Body of pancreas (tissue), 4 donors: ENCODE measurements around the gene ZNF473. TPM values are rescaled to one million over a fixed set of nuclear protein-coding genes. Genes with fewer than 3 reads are reported as not detected.

Experiments used
- ATAC-seq: fragments of 150-250 bp; one replicate; pipeline ENCODE4 v1.9.1; 2016
- DNase-seq, 4 donors: peaks; one replicate each; pipeline ENCODE4 v3.0.0-alpha.2; 2019
- H3K27ac ChIP-seq, 4 donors: fragments of 200-600 bp; sonication (generic); 1 replicate in 3 of 4; 2 replicates in 1 of 4; pipeline versions ENCODE4 v1.5.1 to v1.6.1; 2016 to 2019; ENCODE audit warnings: mild to moderate bottlenecking in 1 of 4, mixed read lengths in 1 of 4, moderate library complexity in 1 of 4
- H3K27me3 ChIP-seq, 2 donors: fragments of 200-600 bp; sonication (generic); one replicate each; pipeline ENCODE4 v1.6.0; 2016; ENCODE audit warnings: mild to moderate bottlenecking in 1 of 2
- H3K36me3 ChIP-seq, 2 donors: fragments of 200-600 bp; sonication (generic); replicated peaks in 1 of 2; 2 replicates each; pipeline ENCODE4 v1.5.1; 2016; ENCODE audit warnings: low read depth in 2 of 2; ENCODE audit not compliant: insufficient read depth in 1 of 2
- H3K4me1 ChIP-seq: fragments of 200-600 bp; sonication (generic); one replicate; pipeline ENCODE4 v1.6.0; 2016
- H3K4me3 ChIP-seq, 2 donors: fragments of 200-600 bp; sonication (generic); 1 replicate in 1 of 2; 2 replicates in 1 of 2; pipeline ENCODE4 v1.5.1; 2016 to 2019
- H3K9me3 ChIP-seq, 3 donors: fragments of 200-600 bp; sonication (generic); 1 replicate in 2 of 3; 2 replicates in 1 of 3; pipeline ENCODE4 v1.5.1; 2016
- CTCF ChIP-seq, 7 experiments: fragments of 450-650 bp in 4 of 7; fragments of 200-600 bp in 3 of 7; sonication (generic) in 3 of 7; IDR thresholded peaks; one replicate each; pipeline ENCODE4 v1.5.1; 2016 to 2019; ENCODE audit warnings: antibody characterized with exemption in 7 of 7
- POLR2A ChIP-seq, 3 donors: fragments of 450-650 bp; IDR thresholded peaks; one replicate each; pipeline ENCODE4 v1.6.1; 2016; ENCODE audit warnings: antibody characterized with exemption in 3 of 3, mild to moderate bottlenecking in 2 of 3
- WGBS, 2 donors: methylation state at CpG; one replicate each; pipeline ENCODE4 v1.1.5; 2017; 5-methylcytosine and 5-hydroxymethylcytosine counted together
- intact Hi-C: fragments of 100-400 bp; cut with DNase I; formaldehyde crosslinking; loops from one replicate; pipeline ENCODE4 v1.15.1; 2023
- total RNA-seq, 2 donors: library from RNA; depleted of rRNA; stranded (reverse); fragments of >200 nt; gene quantifications; one replicate each; pipeline ENCODE4 v1.1.0, GENCODE V29; 2016

ZNF473 gene
- total RNA-seq, 2 donors from 2014 or later, result 4.9 to 5.4 TPM

GRCh38 chr19:49985871-49986270, 39.9 kb upstream of the ZNF473 start:
- no peaks in the 10 kb centered on the region for H3K27me3 ChIP-seq
- TF ChIP-seq CTCF (IDR thresholded peaks at IDR 0.05) (no peak), POLR2A (IDR thresholded peaks at IDR 0.05) (no peak)
- DNase-seq (no peak), ATAC-seq (no peak)
- intact Hi-C loops, result no loop called here
- H3K4me1 ChIP-seq, result peaks cover 25% of the 10 kb centered on the region
- 74 to 85% methylated on average over 3 of the region's 3 CpGs for WGBS, 2 donors
- H3K9me3 ChIP-seq, result no peaks in the 10 kb centered on the region
- H3K36me3 ChIP-seq, result peaks cover 0 to 5% of the 10 kb centered on the region in 2 donors
- H3K4me3 ChIP-seq, result no peak overlapping the region
- no peak overlapping the region for H3K27ac ChIP-seq

- Histone ChIP-seq H3K36me3 (peaks cover 0 to 7% of the 10 kb centered on the region in 2 donors), H3K27me3 (no peaks in the 10 kb centered on the region), H3K4me3 (no peak overlapping the region), H3K27ac (no peak overlapping the region), H3K9me3 (no peaks in the 10 kb centered on the region), H3K4me1 (peaks cover 22% of the 10 kb centered on the region)
- no peak for DNase-seq
- WGBS, 2 donors, result 89% methylated on average over 10 of the region's 10 CpGs
- no peak for ATAC-seq
- intact Hi-C loops, result no loop called here
- no peak for TF ChIP-seq CTCF (IDR thresholded peaks at IDR 0.05)
- no peak for TF ChIP-seq POLR2A (IDR thresholded peaks at IDR 0.05)
Observed at GRCh38 chr19:49986354-49986753, 39.5 kb upstream of the ZNF473 start.

- Histone ChIP-seq H3K36me3 (peaks cover 0 to 7% of the 10 kb centered on the region in 2 donors), H3K4me3 (no peak overlapping the region), H3K27me3 (no peaks in the 10 kb centered on the region), H3K27ac (no peak overlapping the region), H3K4me1 (peaks cover 13% of the 10 kb centered on the region), H3K9me3 (no peaks in the 10 kb centered on the region)
- DNase-seq (peak; percentile 89 to 95 (median 93)), ATAC-seq (peak; percentile 85)
- TF ChIP-seq POLR2A (IDR thresholded peaks at IDR 0.05) (no peak), CTCF (IDR thresholded peaks at IDR 0.05) (peak in 4 of 7 experiments; percentile 39 to 64 (median 49))
- intact Hi-C loops, result no loop called here
- 21 to 39% methylated on average over 9 of the region's 9 CpGs for WGBS, 2 donors
Observed at GRCh38 chr19:49987159-49987698, 38.6 kb upstream of the ZNF473 start.

- no peak for TF ChIP-seq POLR2A (IDR thresholded peaks at IDR 0.05)
- TF ChIP-seq CTCF (IDR thresholded peaks at IDR 0.05), result no peak
- H3K9me3 ChIP-seq, result no peaks in the 10 kb centered on the region
- intact Hi-C loops, result no loop called here
- H3K27me3 ChIP-seq, result no peaks in the 10 kb centered on the region
- no peak overlapping the region for H3K4me3 ChIP-seq
- no peak for DNase-seq
- 97% methylated on average over 5 of the region's 5 CpGs; no CpG with 5 or more reads in 1 of the 2 donors for WGBS, 2 donors
- H3K4me1 ChIP-seq, result peaks cover 6% of the 10 kb centered on the region
- ATAC-seq, result no peak
- peaks cover 0 to 7% of the 10 kb centered on the region in 2 donors for H3K36me3 ChIP-seq
- no peak overlapping the region for H3K27ac ChIP-seq
Observed at GRCh38 chr19:49988007-49988406, 37.8 kb upstream of the ZNF473 start.

GRCh38 chr19:49988433-49988832, 37.4 kb upstream of the ZNF473 start:
- H3K27me3 ChIP-seq, result no peaks in the 10 kb centered on the region
- ATAC-seq (no peak), DNase-seq (no peak)
- TF ChIP-seq CTCF (IDR thresholded peaks at IDR 0.05), result no peak
- peaks cover 2% of the 10 kb centered on the region for H3K4me1 ChIP-seq
- no peaks in the 10 kb centered on the region for H3K9me3 ChIP-seq
- WGBS, 2 donors, result 91 to 94% methylated on average over 9 of the region's 9 CpGs
- peaks cover 0 to 7% of the 10 kb centered on the region in 2 donors for H3K36me3 ChIP-seq
- H3K27ac ChIP-seq, result no peak overlapping the region
- H3K4me3 ChIP-seq, result no peak overlapping the region
- intact Hi-C loops, result no loop called here
